Umbilical cord (tissue), 2 donors: ENCODE measurements around the gene LRRC10B. TPM values are rescaled to one million over a fixed set of nuclear protein-coding genes. Genes with fewer than 3 reads are reported as not detected.

Experiments
- DNase-seq: peaks from one replicate; pipeline ENCODE4 v3.0.0-alpha.2; 2015; ENCODE audit warnings: low spot score
- total RNA-seq: library from RNA; depleted of rRNA; stranded (reverse); fragments of >200 nt; gene quantifications from one replicate; pipeline ENCODE4 v1.2.3, GENCODE V29; 2014; ENCODE audit warnings: low replicate concordance; ENCODE audit not compliant: insufficient read depth

LRRC10B gene
- total RNA-seq, 1 donor from 2014 or later: not detected

GRCh38 chr11:61529537-61530225 lies 21.1 kb downstream of the LRRC10B start:
- DNase-seq: no peak

- no peak for DNase-seq
These were observed 22.5 kb downstream of the LRRC10B start for GRCh38 chr11:61531044-61531443.

- no peak for DNase-seq
These were observed 23.8 kb downstream of the LRRC10B start for GRCh38 chr11:61532134-61533038.

- no peak for DNase-seq
These were observed 24.5 kb downstream of the LRRC10B start for GRCh38 chr11:61533039-61533375.

GRCh38 chr11:61533401-61533800 lies 24.9 kb downstream of the LRRC10B start:
- DNase-seq: no peak

- no peak for DNase-seq
These were observed 25.7 kb downstream of the LRRC10B start for GRCh38 chr11:61534025-61534932.

- DNase-seq: no peak
These were observed 26.6 kb downstream of the LRRC10B start for GRCh38 chr11:61534933-61535839.

- no peak for DNase-seq
These were observed 27.6 kb downstream of the LRRC10B start for GRCh38 chr11:61535998-61536675.

- no peak for DNase-seq
These were observed 28.2 kb downstream of the LRRC10B start for GRCh38 chr11:61536676-61537270.

- no peak for DNase-seq
These were observed 28.8 kb downstream of the LRRC10B start for GRCh38 chr11:61537326-61537725.

- DNase-seq: no peak
These were observed 30.1 kb downstream of the LRRC10B start for GRCh38 chr11:61538636-61538961.

- DNase-seq: no peak
These were observed 30.5 kb downstream of the LRRC10B start for GRCh38 chr11:61539006-61539405.

GRCh38 chr11:61539831-61540357 lies 31.3 kb downstream of the LRRC10B start:
- peak; percentile 36 for DNase-seq

GRCh38 chr11:61540528-61540927 lies 32.0 kb downstream of the LRRC10B start:
- DNase-seq: no peak

GRCh38 chr11:61541598-61541997 lies 33.0 kb downstream of the LRRC10B start:
- DNase-seq: no peak

GRCh38 chr11:61542024-61542461 lies 33.5 kb downstream of the LRRC10B start:
- no peak for DNase-seq

GRCh38 chr11:61542705-61543104 lies 34.2 kb downstream of the LRRC10B start:
- DNase-seq: no peak

- DNase-seq: no peak
These were observed 35.2 kb downstream of the LRRC10B start for GRCh38 chr11:61543606-61544306.

GRCh38 chr11:61544466-61544865 lies 35.9 kb downstream of the LRRC10B start:
- DNase-seq: no peak
